ENCODE data around the gene ZNF516. TPM values are rescaled to one million over a fixed set of nuclear protein-coding genes. Genes with fewer than 3 reads are reported as not detected.

The ZNF516 gene
- polyA plus RNA-seq, 3 donors: 5.0 to 41.9 (median 8.6) TPM

GRCh38 chr18:76378526-76379215, 116.4 kb downstream of the ZNF516 start:
- H4K20me1 ChIP-seq (ENCODE audit: insufficient read depth, low read length): peaks cover 100% of the 10 kb centered on the region
- H3K4me2 ChIP-seq (replicated peaks; ENCODE audit: extremely low read depth, low read length, poor library complexity, severe bottlenecking): no peak overlapping the region
- Mint-ChIP-seq H3K27ac (no peak overlapping the region), H3K9me3 (peaks cover 0 to 1% (median 0%) of the 10 kb centered on the region in 7 donors), H3K27me3 (ENCODE audit: low read depth in 3 of 3) (no peaks in the 10 kb centered on the region), H3K36me3 (peaks cover 43 to 64% of the 10 kb centered on the region in 2 donors), H3K4me1 (peaks cover 40% of the 10 kb centered on the region), H3K4me3 (no peak overlapping the region)
- H3K79me2 ChIP-seq (ENCODE audit: insufficient read depth, low read length): peaks cover 100% of the 10 kb centered on the region
- H3K9me3 ChIP-seq (replicated peaks in 1 of 2; ENCODE audit: control insufficient read depth in 1 of 2, insufficient read depth in 1 of 2, low read length in 2 of 2): no peaks in the 10 kb centered on the region
- no peak overlapping the region for H2AFZ ChIP-seq (ENCODE audit: insufficient read depth, low read depth, low read length, poor library complexity, severe bottlenecking)
- intact Hi-C loops (cut with micrococcal nuclease): no loop called here
- H3K4me1 ChIP-seq (ENCODE audit: control insufficient read depth in 1 of 2, insufficient read depth in 2 of 2, low read length in 2 of 2): peaks cover 18 to 26% of the 10 kb centered on the region in 2 donors
- H3K9ac ChIP-seq (ENCODE audit: insufficient read depth, low read length, poor library complexity, severe bottlenecking): no peak overlapping the region
- WGBS (ENCODE audit: insufficient coverage): 96% methylated on average over 24 of the region's 32 CpGs
- no peak for TF ChIP-seq CTCF (IDR thresholded peaks at IDR 0.05)
- H3K4me3 ChIP-seq (replicated peaks in 1 of 3; ENCODE audit: low read depth in 2 of 3, low read length in 3 of 3): no peak overlapping the region
- peaks cover 44 to 76% of the 10 kb centered on the region in 2 donors for H3K36me3 ChIP-seq (replicated peaks in 1 of 2; ENCODE audit: control insufficient read depth in 1 of 2, insufficient read depth in 2 of 2, low read length in 2 of 2)
- no peaks in the 10 kb centered on the region for H3K27me3 ChIP-seq (ENCODE audit: control insufficient read depth in 2 of 2, insufficient read depth in 2 of 2, low read length in 2 of 2)
- no peak for DNase-seq
- H3K27ac ChIP-seq (ENCODE audit: low read depth in 1 of 2, low read length in 2 of 2): no peak overlapping the region

DNA sequence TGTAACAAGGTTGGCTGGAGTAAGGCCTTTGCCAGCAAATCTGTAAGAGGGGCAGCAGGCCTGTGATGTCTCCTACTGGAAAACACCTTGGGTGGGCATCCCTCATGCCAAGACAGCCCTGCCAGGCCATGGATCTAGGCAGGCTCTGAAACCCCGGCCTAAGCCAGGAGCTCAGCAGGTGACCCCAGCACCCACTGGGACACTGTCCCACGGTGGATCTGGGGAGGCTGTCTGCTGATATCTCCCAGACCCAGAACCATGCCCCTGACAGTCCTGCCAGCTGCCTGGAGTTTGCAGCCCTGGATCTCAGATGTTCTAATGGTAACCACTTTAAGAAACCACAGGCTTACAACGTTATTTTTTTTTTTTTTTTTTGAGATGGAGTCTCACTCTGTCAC, 117.7 kb downstream of the ZNF516 start:
- intact Hi-C loops (cut with micrococcal nuclease): no loop called here

More for the DNA sequence above, 117.7 kb downstream of the ZNF516 start:
- Histone ChIP-seq H3K27ac (ENCODE audit: low read depth in 1 of 2, low read length in 2 of 2) (peak overlapping the region in 1 of 2 donors; percentile 56), H3K4me1 (ENCODE audit: control insufficient read depth in 1 of 2, insufficient read depth in 2 of 2, low read length in 2 of 2) (peaks cover 18 to 26% of the 10 kb centered on the region in 2 donors), H3K9me3 (replicated peaks in 1 of 2; ENCODE audit: control insufficient read depth in 1 of 2, insufficient read depth in 1 of 2, low read length in 2 of 2) (no peaks in the 10 kb centered on the region), H3K4me3 (replicated peaks in 1 of 3; ENCODE audit: low read depth in 2 of 3, low read length in 3 of 3) (no peak overlapping the region), H3K27me3 (ENCODE audit: control insufficient read depth in 2 of 2, insufficient read depth in 2 of 2, low read length in 2 of 2) (no peaks in the 10 kb centered on the region), H4K20me1 (ENCODE audit: insufficient read depth, low read length) (peaks cover 100% of the 10 kb centered on the region), H3K9ac (ENCODE audit: insufficient read depth, low read length, poor library complexity, severe bottlenecking) (no peak overlapping the region), H3K79me2 (ENCODE audit: insufficient read depth, low read length) (peaks cover 100% of the 10 kb centered on the region), H2AFZ (ENCODE audit: insufficient read depth, low read depth, low read length, poor library complexity, severe bottlenecking) (no peak overlapping the region), H3K4me2 (replicated peaks; ENCODE audit: extremely low read depth, low read length, poor library complexity, severe bottlenecking) (no peak overlapping the region), H3K36me3 (replicated peaks in 1 of 2; ENCODE audit: control insufficient read depth in 1 of 2, insufficient read depth in 2 of 2, low read length in 2 of 2) (peaks cover 44 to 89% of the 10 kb centered on the region in 2 donors)
- Mint-ChIP-seq H3K4me1 (peaks cover 41% of the 10 kb centered on the region), H3K27me3 (ENCODE audit: low read depth in 3 of 3) (no peaks in the 10 kb centered on the region), H3K36me3 (peaks cover 45 to 63% of the 10 kb centered on the region in 2 donors), H3K9me3 (peaks cover 0 to 1% (median 0%) of the 10 kb centered on the region in 7 donors), H3K4me3 (no peak overlapping the region), H3K27ac (peak overlapping the region in 3 of 7 donors; percentile 3 to 55 (median 42))
- TF ChIP-seq CTCF (IDR thresholded peaks at IDR 0.05): no peak
- WGBS (ENCODE audit: insufficient coverage): 94% methylated on average over 2 of the region's 3 CpGs
- DNase-seq: no peak
